ENCODE results near the gene CCDC146. TPM values are rescaled to one million over a fixed set of nuclear protein-coding genes. Genes with fewer than 3 reads are reported as not detected.

CCDC146 gene
- total and polyA plus RNA-seq, 2 of the 13 experiments (the other 11 are each of a cell fraction or from before 2014, with no cell fraction given): 2.4 to 4.1 TPM

- TF ChIP-seq GABPB1 (CRISPR knock-in tag; IDR thresholded peaks at IDR 0.05): no peak
- TF ChIP-seq, protein P1, sequence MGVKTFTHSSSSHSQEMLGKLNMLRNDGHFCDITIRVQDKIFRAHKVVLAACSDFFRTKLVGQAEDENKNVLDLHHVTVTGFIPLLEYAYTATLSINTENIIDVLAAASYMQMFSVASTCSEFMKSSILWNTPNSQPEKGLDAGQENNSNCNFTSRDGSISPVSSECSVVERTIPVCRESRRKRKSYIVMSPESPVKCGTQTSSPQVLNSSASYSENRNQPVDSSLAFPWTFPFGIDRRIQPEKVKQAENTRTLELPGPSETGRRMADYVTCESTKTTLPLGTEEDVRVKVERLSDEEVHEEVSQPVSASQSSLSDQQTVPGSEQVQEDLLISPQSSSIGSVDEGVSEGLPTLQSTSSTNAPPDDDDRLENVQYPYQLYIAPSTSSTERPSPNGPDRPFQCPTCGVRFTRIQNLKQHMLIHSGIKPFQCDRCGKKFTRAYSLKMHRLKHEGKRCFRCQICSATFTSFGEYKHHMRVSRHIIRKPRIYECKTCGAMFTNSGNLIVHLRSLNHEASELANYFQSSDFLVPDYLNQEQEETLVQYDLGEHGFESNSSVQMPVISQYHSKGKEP (CRISPR knock-in tag; IDR thresholded peaks at IDR 0.05): no peak
- TF ChIP-seq ZNF678 (CRISPR knock-in tag; IDR thresholded peaks at IDR 0.05): no peak
- no peak for TF ChIP-seq KLF6 (CRISPR knock-in tag; IDR thresholded peaks at IDR 0.05)
- no peak for TF ChIP-seq TBP (CRISPR knock-in tag; IDR thresholded peaks at IDR 0.05)
- TF ChIP-seq ZBTB42 (CRISPR knock-in tag; IDR thresholded peaks at IDR 0.05): no peak
- no peak for TF ChIP-seq PAX8 (CRISPR knock-in tag; IDR thresholded peaks at IDR 0.05; ENCODE audit: borderline replicate concordance)
- TF ChIP-seq ZKSCAN1 (IDR thresholded peaks at IDR 0.05; ENCODE audit: low read length): no peak
- no peak for TF ChIP-seq EHMT2 (IDR thresholded peaks at IDR 0.05; ENCODE audit: borderline replicate concordance, low read depth, low read length)
- TF ChIP-seq MED1 (CRISPR knock-in tag; IDR thresholded peaks at IDR 0.05): no peak
- TF ChIP-seq ZXDC (CRISPR knock-in tag; IDR thresholded peaks at IDR 0.05): no peak
- TF ChIP-seq FOSL1 (CRISPR knock-in tag; IDR thresholded peaks at IDR 0.05; ENCODE audit: borderline replicate concordance): no peak
These were observed 76.9 kb downstream of the CCDC146 start, which contains the start of gene FGL2 (continued) for GRCh38 chr7:77199013-77199966.
